NCI-H1092 treated with DMSO at 0.1 percent for 48 hours (cell line): Measurements from ENCODE around the gene RASSF3.
"Not testable (repeated sequence)": the region's sequence is repeated elsewhere in the genome, so short reads cannot be mapped to it uniquely, and the experiment has no call there.

Source experiments
- DNase-seq: peaks from one replicate; lab custom pipeline; 2025; lab: John Stamatoyannopoulos, UW

RASSF3 gene

GRCh38 chr12:64610079-64610659 lies at the start of gene RASSF3:
Gene RASSF3, plus strand, starts transcription at chr12:64610495. Its CDS starts 138 bp downstream, at chr12:64610633.
- DNase-seq, result peak; percentile 27

- DNase-seq, result no peak
Measured at GRCh38 chr12:64561302-64562136, 48.8 kb upstream of the RASSF3 start.

- DNase-seq, result no peak
Measured at GRCh38 chr12:64566122-64566521, 44.2 kb upstream of the RASSF3 start.

- DNase-seq, result no peak
Measured at GRCh38 chr12:64566831-64567517, 43.3 kb upstream of the RASSF3 start.

- no peak for DNase-seq
Measured at GRCh38 chr12:64567570-64567969, 42.7 kb upstream of the RASSF3 start.

GRCh38 chr12:64568298-64568697 lies 42.0 kb upstream of the RASSF3 start:
- no peak for DNase-seq

GRCh38 chr12:64569923-64570691 lies 40.2 kb upstream of the RASSF3 start:
- DNase-seq, result no peak

GRCh38 chr12:64571411-64571810 lies 38.9 kb upstream of the RASSF3 start:
- no peak for DNase-seq

GRCh38 chr12:64572241-64572640 lies 38.1 kb upstream of the RASSF3 start:
- no peak for DNase-seq

GRCh38 chr12:64574837-64575236 lies 35.5 kb upstream of the RASSF3 start:
- no peak for DNase-seq

- DNase-seq, result no peak
Measured at GRCh38 chr12:64577046-64577445, 33.2 kb upstream of the RASSF3 start.

GRCh38 chr12:64578566-64578965 lies 31.7 kb upstream of the RASSF3 start:
- DNase-seq, result no peak

GRCh38 chr12:64580681-64581080 lies 29.6 kb upstream of the RASSF3 start:
- no peak for DNase-seq

GRCh38 chr12:64582114-64582513 lies 28.2 kb upstream of the RASSF3 start:
- no peak for DNase-seq

- no peak for DNase-seq
Measured at GRCh38 chr12:64582862-64583261, 27.4 kb upstream of the RASSF3 start.

- not testable (repeated sequence) for DNase-seq
Measured at GRCh38 chr12:64583395-64583770, 26.9 kb upstream of the RASSF3 start.

- no peak for DNase-seq
Measured at GRCh38 chr12:64583771-64584421, 26.4 kb upstream of the RASSF3 start.

GRCh38 chr12:64585104-64585503 lies 25.2 kb upstream of the RASSF3 start:
- DNase-seq, result no peak

GRCh38 chr12:64587447-64587846 lies 22.8 kb upstream of the RASSF3 start:
- DNase-seq, result no peak

- DNase-seq, result no peak
Measured at GRCh38 chr12:64590183-64590582, 20.1 kb upstream of the RASSF3 start.

- no peak for DNase-seq
Measured at GRCh38 chr12:64595863-64596793, 14.2 kb upstream of the RASSF3 start.
